Astrocyte of the cerebellum (primary cell): ENCODE data around the gene B3GLCT.

Source experiments
- DNase-seq: peaks from one replicate; pipeline ENCODE4 v3.0.0-alpha.2; 2011; ENCODE audit warnings: low read depth
- H3K4me3 ChIP-seq: 2 replicates; pipeline ENCODE4 v1.5.1; 2011; ENCODE audit warnings: mild to moderate bottlenecking, low read depth, low read length, moderate library complexity
- CTCF ChIP-seq: IDR thresholded peaks from 2 replicates; pipeline ENCODE4 v1.5.1; 2012; ENCODE audit warnings: low read length, low read depth, moderate library complexity, mild to moderate bottlenecking; ENCODE audit errors: missing control alignments
- in situ Hi-C: cut with HindIII; loops from 2 replicates; pipeline ENCODE4 v1.10.0; 2017; ENCODE audit warnings: low sequenced_read_pairs

B3GLCT gene

GRCh38 chr13:31278869-31279268, 79.1 kb downstream of the B3GLCT start:
- no peak overlapping the region for H3K4me3 ChIP-seq
- in situ Hi-C loops: no loop called here
- TF ChIP-seq CTCF: no peak
- DNase-seq: peak; percentile 20

- in situ Hi-C loops: no loop called here
- no peak for TF ChIP-seq CTCF
- DNase-seq: peak; percentile 35
- no peak overlapping the region for H3K4me3 ChIP-seq
These were observed 83.1 kb downstream of the B3GLCT start for GRCh38 chr13:31282741-31283455.

GRCh38 chr13:31286930-31287329, 87.2 kb downstream of the B3GLCT start:
- DNase-seq: no peak
- no peak overlapping the region for H3K4me3 ChIP-seq
- in situ Hi-C loops: no loop called here
- TF ChIP-seq CTCF: no peak

- in situ Hi-C loops: no loop called here
- TF ChIP-seq CTCF: no peak
- no peak for DNase-seq
- H3K4me3 ChIP-seq: no peak overlapping the region
These were observed 101.3 kb downstream of the B3GLCT start for GRCh38 chr13:31301119-31301518.

GRCh38 chr13:31310356-31310755, 110.6 kb downstream of the B3GLCT start:
- in situ Hi-C loops: no loop called here
- no peak for TF ChIP-seq CTCF
- no peak overlapping the region for H3K4me3 ChIP-seq

GRCh38 chr13:31310786-31311185, 111.0 kb downstream of the B3GLCT start:
- TF ChIP-seq CTCF: no peak
- H3K4me3 ChIP-seq: no peak overlapping the region
- in situ Hi-C loops: no loop called here
- DNase-seq: no peak

More at GRCh38 chr13:31310356-31310755, 110.6 kb downstream of the B3GLCT start:
- DNase-seq: no peak
